Testis (tissue), 2 donors: ENCODE measurements around the gene MT1X.

Experiments
- CTCF ChIP-seq, 3 experiments: fragments of 450-650 bp in 2 of 3; fragments of 200-600 bp in 1 of 3; sonication (generic) in 1 of 3; IDR thresholded peaks; one replicate each; pipeline ENCODE4 v1.5.1; 2016 to 2019; ENCODE audit warnings: antibody characterized with exemption in 3 of 3, mild to moderate bottlenecking in 2 of 3, moderate library complexity in 1 of 3
- POLR2A ChIP-seq: fragments of 450-650 bp; IDR thresholded peaks from one replicate; pipeline ENCODE4 v1.6.1; 2017; ENCODE audit warnings: antibody characterized with exemption, mild to moderate bottlenecking, moderate library complexity

GRCh38 chr16:56667581-56668571 is 14.4 kb upstream of the MT1X start, which contains the start of gene MT1G:
- no peak for TF ChIP-seq POLR2A
- TF ChIP-seq CTCF (IDR thresholded peaks at IDR 0.05) = no peak
